TTC549 (cell line): Measurements from ENCODE around the gene CAPZA2.
"Not testable (repeated sequence)": the region's sequence is repeated elsewhere in the genome, so short reads cannot be mapped to it uniquely, and the experiment has no call there.

Experiments
- FAIRE-seq: peaks from 2 replicates; lab custom pipeline; 2012; peaks lifted over from hg19 to GRCh38; lab: Jason Lieb, UNC

The CAPZA2 gene

GRCh38 chr7:116862234-116862950, at the start of gene CAPZA2:
TSS of gene CAPZA2 (plus strand) at chr7:116862587. CDS start at chr7:116862612, 25 bp downstream.
- no peak for FAIRE-seq

- no peak for FAIRE-seq
Measured at GRCh38 chr7:116812860-116813259, 49.5 kb upstream of the CAPZA2 start.

- not testable (repeated sequence) for FAIRE-seq
Measured at GRCh38 chr7:116813371-116813770, 49.0 kb upstream of the CAPZA2 start.

- no peak for FAIRE-seq
Measured at GRCh38 chr7:116815041-116815440, 47.3 kb upstream of the CAPZA2 start.

- no peak for FAIRE-seq
Measured at GRCh38 chr7:116820149-116820548, 42.2 kb upstream of the CAPZA2 start.

- not testable (repeated sequence) for FAIRE-seq
Measured at GRCh38 chr7:116821647-116822046, 40.7 kb upstream of the CAPZA2 start.

GRCh38 chr7:116824449-116824848, 37.9 kb upstream of the CAPZA2 start:
- FAIRE-seq = no peak

GRCh38 chr7:116828281-116828680, 34.1 kb upstream of the CAPZA2 start:
- FAIRE-seq = no peak

- FAIRE-seq = no peak
Measured at GRCh38 chr7:116829041-116829440, 33.3 kb upstream of the CAPZA2 start.

- no peak for FAIRE-seq
Measured at GRCh38 chr7:116829493-116829892, 32.9 kb upstream of the CAPZA2 start.

- no peak for FAIRE-seq
Measured at GRCh38 chr7:116832692-116833091, 29.7 kb upstream of the CAPZA2 start.

- no peak for FAIRE-seq
Measured at GRCh38 chr7:116834815-116835504, 27.4 kb upstream of the CAPZA2 start.

GRCh38 chr7:116836048-116836447, 26.3 kb upstream of the CAPZA2 start:
- no peak for FAIRE-seq

GRCh38 chr7:116836911-116837310, 25.5 kb upstream of the CAPZA2 start:
- no peak for FAIRE-seq

- no peak for FAIRE-seq
Measured at GRCh38 chr7:116837586-116837985, 24.8 kb upstream of the CAPZA2 start.

- no peak for FAIRE-seq
Measured at GRCh38 chr7:116840256-116840655, 22.1 kb upstream of the CAPZA2 start.

- no peak for FAIRE-seq
Measured at GRCh38 chr7:116842371-116842770, 20.0 kb upstream of the CAPZA2 start.

GRCh38 chr7:116843378-116843777, 19.0 kb upstream of the CAPZA2 start:
- no peak for FAIRE-seq

- FAIRE-seq = no peak
Measured at GRCh38 chr7:116851175-116851574, 11.2 kb upstream of the CAPZA2 start.

- FAIRE-seq = no peak
Measured at GRCh38 chr7:116851671-116852070, 10.7 kb upstream of the CAPZA2 start.

GRCh38 chr7:116854132-116854531, 8.3 kb upstream of the CAPZA2 start:
- FAIRE-seq = no peak

- FAIRE-seq = no peak
Measured at GRCh38 chr7:116857052-116857451, 5.3 kb upstream of the CAPZA2 start.

- FAIRE-seq = no peak
Measured at GRCh38 chr7:116859323-116859722, 3.1 kb upstream of the CAPZA2 start.

GRCh38 chr7:116861717-116862116, 670 bp upstream of the CAPZA2 start:
- no peak for FAIRE-seq
